ENCODE data around the gene CCL14.

The CCL14 gene

DNA sequence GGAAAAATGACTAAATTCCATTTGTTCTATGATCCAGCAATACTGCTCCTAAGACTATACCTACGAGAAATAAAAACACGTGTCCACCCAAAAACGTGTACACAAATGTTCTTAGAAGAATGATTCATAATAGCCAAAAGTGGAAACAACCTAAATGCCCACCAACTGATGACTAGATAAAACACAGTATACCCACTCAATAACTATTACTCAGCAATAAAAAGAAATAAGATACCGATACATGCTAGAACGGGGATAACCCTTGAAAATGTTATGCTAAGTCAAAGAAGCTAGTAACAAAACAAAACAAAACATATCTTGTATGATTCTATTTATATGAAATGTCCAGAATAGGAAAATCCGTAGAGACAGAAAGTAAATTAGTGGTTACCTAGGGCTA is 22.9 kb downstream of the CCL14 start:
- no peaks in the 10 kb centered on the region for H3K9me3 ChIP-seq (replicated peaks in 1 of 2; ENCODE audit: control insufficient read depth in 2 of 2, insufficient read depth in 1 of 2, low read depth in 1 of 2, low read length in 2 of 2)
- no peak overlapping the region for H2BK15ac ChIP-seq (ENCODE audit: low read length)
- no peak overlapping the region for H2AK5ac ChIP-seq (ENCODE audit: low read depth, low read length)
- no peak overlapping the region for H2BK12ac ChIP-seq (ENCODE audit: low read length)
- H3K27ac ChIP-seq (replicated peaks; ENCODE audit: low read length), result no peak overlapping the region
- no peak for DNase-seq (ENCODE audit: low spot score)
- no peak overlapping the region for H3K14ac ChIP-seq (ENCODE audit: low read length)
- H3K79me1 ChIP-seq (ENCODE audit: low read depth, low read length), result no peaks in the 10 kb centered on the region
- H2AFZ ChIP-seq (ENCODE audit: low read length), result no peak overlapping the region
- H4K91ac ChIP-seq (ENCODE audit: low read depth, low read length, poor library complexity), result no peak overlapping the region
- H3K18ac ChIP-seq (ENCODE audit: low read length), result no peak overlapping the region
- H3K27me3 ChIP-seq (ENCODE audit: control insufficient read depth in 3 of 3, insufficient read depth in 3 of 3, low read depth in 1 of 3, low read length in 3 of 3), result peaks cover 0 to 7% (median 0%) of the 10 kb centered on the region in 3 experiments
- no peak overlapping the region for H3K4me3 ChIP-seq (ENCODE audit: low read length in 2 of 2)
- H3K4me1 ChIP-seq (ENCODE audit: control insufficient read depth in 2 of 2, insufficient read depth in 1 of 2, low read depth in 1 of 2, low read length in 2 of 2), result no peaks in the 10 kb centered on the region
- no peak overlapping the region for H3K9ac ChIP-seq (ENCODE audit: low read depth, low read length, poor library complexity)
- no peak overlapping the region for H3K4me2 ChIP-seq (ENCODE audit: insufficient read depth, low read length, poor library complexity, severe bottlenecking)
- no peak overlapping the region for H3K4ac ChIP-seq (ENCODE audit: low read length)
- H3K36me3 ChIP-seq (replicated peaks in 1 of 2; ENCODE audit: control insufficient read depth in 2 of 2, insufficient read depth in 2 of 2, low read length in 2 of 2), result no peaks in the 10 kb centered on the region
- H2BK5ac ChIP-seq (ENCODE audit: low read length), result no peak overlapping the region
- no peak overlapping the region for H3K23ac ChIP-seq (ENCODE audit: low read depth, low read length, poor library complexity)
- H2BK120ac ChIP-seq (ENCODE audit: low read depth, low read length), result no peak overlapping the region
- no CpG with 5 or more reads among the region's 6 CpGs for WGBS, 2 donors (ENCODE audit: extremely low coverage in 2 of 2, insufficient read length in 2 of 2, insufficient replicate concordance in 1 of 2)
- no peak overlapping the region for H4K8ac ChIP-seq (ENCODE audit: low read depth, low read length)

DNA sequence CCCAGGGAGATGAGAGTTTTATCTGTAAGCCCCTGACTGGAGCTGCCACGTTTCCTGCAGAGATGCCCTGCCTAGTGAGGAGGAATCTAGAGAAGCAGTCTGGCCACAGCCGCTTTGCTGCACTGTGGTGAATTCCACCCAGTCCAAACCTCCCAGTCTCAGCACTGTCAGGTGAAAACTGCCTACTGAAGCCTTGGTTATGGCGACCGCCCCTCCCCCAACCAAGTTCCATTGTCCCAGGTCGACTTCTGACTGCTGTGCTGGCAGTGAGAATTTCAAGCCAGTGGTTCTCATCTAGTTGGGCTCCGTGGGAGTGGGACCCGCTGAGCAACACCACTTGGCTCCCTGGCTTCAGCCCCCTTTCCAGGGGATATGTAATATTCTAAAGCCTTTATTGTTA is 32.8 kb downstream of the CCL14 start:
- DNase-seq (ENCODE audit: low spot score), result no peak
- Histone ChIP-seq H3K4me1 (ENCODE audit: control insufficient read depth in 2 of 2, insufficient read depth in 1 of 2, low read depth in 1 of 2, low read length in 2 of 2) (peaks cover 0 to 3% of the 10 kb centered on the region in 2 donors), H3K27me3 (ENCODE audit: control insufficient read depth in 3 of 3, insufficient read depth in 3 of 3, low read depth in 1 of 3, low read length in 3 of 3) (peaks cover 0 to 4% (median 0%) of the 10 kb centered on the region in 3 experiments), H2BK120ac (ENCODE audit: low read depth, low read length) (no peak overlapping the region), H2AK5ac (ENCODE audit: low read depth, low read length) (no peak overlapping the region), H4K8ac (ENCODE audit: low read depth, low read length) (peak overlapping the region; percentile 6), H2BK15ac (ENCODE audit: low read length) (peak overlapping the region; percentile 85), H3K4me2 (ENCODE audit: insufficient read depth, low read length, poor library complexity, severe bottlenecking) (no peak overlapping the region), H3K27ac (replicated peaks; ENCODE audit: low read length) (no peak overlapping the region), H3K36me3 (replicated peaks in 1 of 2; ENCODE audit: control insufficient read depth in 2 of 2, insufficient read depth in 2 of 2, low read length in 2 of 2) (no peaks in the 10 kb centered on the region), H3K14ac (ENCODE audit: low read length) (no peak overlapping the region), H2BK12ac (ENCODE audit: low read length) (no peak overlapping the region), H3K18ac (ENCODE audit: low read length) (peak overlapping the region; percentile 76), H3K4me3 (ENCODE audit: low read length in 2 of 2) (no peak overlapping the region), H2BK5ac (ENCODE audit: low read length) (no peak overlapping the region), H2AFZ (ENCODE audit: low read length) (peak overlapping the region; percentile 59), H3K4ac (ENCODE audit: low read length) (no peak overlapping the region), H3K9ac (ENCODE audit: low read depth, low read length, poor library complexity) (no peak overlapping the region), H4K91ac (ENCODE audit: low read depth, low read length, poor library complexity) (no peak overlapping the region), H3K79me1 (ENCODE audit: low read depth, low read length) (no peaks in the 10 kb centered on the region), H3K9me3 (replicated peaks in 1 of 2; ENCODE audit: control insufficient read depth in 2 of 2, insufficient read depth in 1 of 2, low read depth in 1 of 2, low read length in 2 of 2) (no peaks in the 10 kb centered on the region), H3K23ac (ENCODE audit: low read depth, low read length, poor library complexity) (no peak overlapping the region)
- no CpG with 5 or more reads among the region's 7 CpGs for WGBS, 2 donors (ENCODE audit: extremely low coverage in 2 of 2, insufficient read length in 2 of 2, insufficient replicate concordance in 1 of 2)

DNA sequence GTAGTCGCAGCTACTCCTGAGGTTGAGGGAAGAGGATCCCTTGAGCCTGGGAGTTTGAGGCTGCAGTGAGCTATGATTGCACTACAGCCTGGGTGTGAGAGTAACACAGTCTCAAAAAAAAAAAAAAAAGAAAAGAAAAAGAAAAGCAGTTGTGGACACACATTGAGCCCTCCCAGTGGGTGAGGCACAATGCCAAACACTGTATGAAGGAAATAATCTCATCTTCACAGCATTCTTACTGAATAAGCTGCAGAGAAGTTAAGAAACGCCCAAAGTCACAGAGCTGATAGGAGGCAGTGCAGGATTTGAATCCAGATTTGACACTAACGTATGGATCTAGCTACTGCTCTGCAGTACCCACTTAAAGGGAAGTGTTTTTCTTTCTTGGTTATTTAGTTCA is 37.1 kb downstream of the CCL14 start:
- H3K27ac ChIP-seq (replicated peaks; ENCODE audit: low read length), result no peak overlapping the region
- no peak overlapping the region for H4K8ac ChIP-seq (ENCODE audit: low read depth, low read length)

DNA sequence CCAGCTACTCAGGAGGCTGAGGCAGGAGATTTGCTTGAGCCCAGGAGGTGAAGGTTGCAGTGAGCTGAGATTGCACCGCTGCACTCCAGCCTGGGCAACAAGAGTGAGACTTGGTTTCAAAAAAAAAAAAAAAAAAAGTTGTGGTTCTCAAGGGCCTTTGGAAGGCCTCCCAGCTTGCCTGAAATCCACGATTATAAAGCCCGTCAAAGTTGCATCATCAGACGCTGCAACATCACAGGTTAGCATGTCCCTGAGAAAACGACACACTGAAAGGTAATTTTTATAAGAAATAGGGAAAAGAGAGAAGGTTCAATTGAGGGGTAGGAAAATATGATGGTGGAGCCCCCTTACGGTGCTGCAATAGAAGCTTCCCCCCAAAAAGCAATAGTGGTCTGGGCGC is 38.4 kb downstream of the CCL14 start:
- no peak for DNase-seq (ENCODE audit: low spot score)
- H4K8ac ChIP-seq (ENCODE audit: low read depth, low read length), result no peak overlapping the region
- H3K79me1 ChIP-seq (ENCODE audit: low read depth, low read length), result no peaks in the 10 kb centered on the region
- no peaks in the 10 kb centered on the region for H3K4me1 ChIP-seq (ENCODE audit: control insufficient read depth in 2 of 2, insufficient read depth in 1 of 2, low read depth in 1 of 2, low read length in 2 of 2)
- no peak overlapping the region for H2BK120ac ChIP-seq (ENCODE audit: low read depth, low read length)
- H2BK15ac ChIP-seq (ENCODE audit: low read length), result no peak overlapping the region
- WGBS, 2 donors (ENCODE audit: extremely low coverage in 2 of 2, insufficient read length in 2 of 2, insufficient replicate concordance in 1 of 2), result no CpG with 5 or more reads among the region's 7 CpGs
- no peaks in the 10 kb centered on the region for H3K36me3 ChIP-seq (replicated peaks in 1 of 2; ENCODE audit: control insufficient read depth in 2 of 2, insufficient read depth in 2 of 2, low read length in 2 of 2)
- no peak overlapping the region for H3K14ac ChIP-seq (ENCODE audit: low read length)
- H3K27ac ChIP-seq (replicated peaks; ENCODE audit: low read length), result no peak overlapping the region
- H2BK12ac ChIP-seq (ENCODE audit: low read length), result no peak overlapping the region
- H2AFZ ChIP-seq (ENCODE audit: low read length), result no peak overlapping the region
- no peak overlapping the region for H3K4me2 ChIP-seq (ENCODE audit: insufficient read depth, low read length, poor library complexity, severe bottlenecking)
- no peak overlapping the region for H3K23ac ChIP-seq (ENCODE audit: low read depth, low read length, poor library complexity)
- H3K9me3 ChIP-seq (replicated peaks in 1 of 2; ENCODE audit: control insufficient read depth in 2 of 2, insufficient read depth in 1 of 2, low read depth in 1 of 2, low read length in 2 of 2), result no peaks in the 10 kb centered on the region
- H2AK5ac ChIP-seq (ENCODE audit: low read depth, low read length), result no peak overlapping the region
- H3K4me3 ChIP-seq (ENCODE audit: low read length in 2 of 2), result no peak overlapping the region
- H3K4ac ChIP-seq (ENCODE audit: low read length), result no peak overlapping the region
- no peak overlapping the region for H3K9ac ChIP-seq (ENCODE audit: low read depth, low read length, poor library complexity)
- no peak overlapping the region for H3K18ac ChIP-seq (ENCODE audit: low read length)
- H3K27me3 ChIP-seq (ENCODE audit: control insufficient read depth in 3 of 3, insufficient read depth in 3 of 3, low read depth in 1 of 3, low read length in 3 of 3), result peaks cover 0 to 4% (median 0%) of the 10 kb centered on the region in 3 experiments
- H4K91ac ChIP-seq (ENCODE audit: low read depth, low read length, poor library complexity), result no peak overlapping the region
- H2BK5ac ChIP-seq (ENCODE audit: low read length), result no peak overlapping the region

More for the DNA sequence above, 37.1 kb downstream of the CCL14 start:
- no peak overlapping the region for H2BK5ac ChIP-seq (ENCODE audit: low read length)
- H2AK5ac ChIP-seq (ENCODE audit: low read depth, low read length), result no peak overlapping the region
- no peak overlapping the region for H2BK120ac ChIP-seq (ENCODE audit: low read depth, low read length)
- no peak for DNase-seq (ENCODE audit: low spot score)
- no peak overlapping the region for H2BK15ac ChIP-seq (ENCODE audit: low read length)
- WGBS, 2 donors (ENCODE audit: extremely low coverage in 2 of 2, insufficient read length in 2 of 2, insufficient replicate concordance in 1 of 2), result no CpG with 5 or more reads among the region's 3 CpGs
- H3K4me1 ChIP-seq (ENCODE audit: control insufficient read depth in 2 of 2, insufficient read depth in 1 of 2, low read depth in 1 of 2, low read length in 2 of 2), result peaks cover 0 to 3% of the 10 kb centered on the region in 2 donors
- H3K79me1 ChIP-seq (ENCODE audit: low read depth, low read length), result no peaks in the 10 kb centered on the region
- no peaks in the 10 kb centered on the region for H3K36me3 ChIP-seq (replicated peaks in 1 of 2; ENCODE audit: control insufficient read depth in 2 of 2, insufficient read depth in 2 of 2, low read length in 2 of 2)
- no peak overlapping the region for H3K14ac ChIP-seq (ENCODE audit: low read length)
- no peak overlapping the region for H3K23ac ChIP-seq (ENCODE audit: low read depth, low read length, poor library complexity)
- no peak overlapping the region for H2AFZ ChIP-seq (ENCODE audit: low read length)
- H3K9ac ChIP-seq (ENCODE audit: low read depth, low read length, poor library complexity), result no peak overlapping the region
- H3K4me2 ChIP-seq (ENCODE audit: insufficient read depth, low read length, poor library complexity, severe bottlenecking), result no peak overlapping the region
- H3K18ac ChIP-seq (ENCODE audit: low read length), result no peak overlapping the region
- H3K27me3 ChIP-seq (ENCODE audit: control insufficient read depth in 3 of 3, insufficient read depth in 3 of 3, low read depth in 1 of 3, low read length in 3 of 3), result peaks cover 0 to 4% (median 0%) of the 10 kb centered on the region in 3 experiments
- H3K4me3 ChIP-seq (ENCODE audit: low read length in 2 of 2), result no peak overlapping the region
- H4K91ac ChIP-seq (ENCODE audit: low read depth, low read length, poor library complexity), result no peak overlapping the region
- no peak overlapping the region for H2BK12ac ChIP-seq (ENCODE audit: low read length)
- no peaks in the 10 kb centered on the region for H3K9me3 ChIP-seq (replicated peaks in 1 of 2; ENCODE audit: control insufficient read depth in 2 of 2, insufficient read depth in 1 of 2, low read depth in 1 of 2, low read length in 2 of 2)
- no peak overlapping the region for H3K4ac ChIP-seq (ENCODE audit: low read length)

Measured in neuronal stem cell (in vitro differentiated cells).